ENCODE measurements around the gene PROCR. TPM values are rescaled to one million over a fixed set of nuclear protein-coding genes. Genes with fewer than 3 reads are reported as not detected.

PROCR gene
- total RNA-seq, 4 donors from 2014 or later: 5.6 to 19.4 (median 7.3) TPM

GRCh38 chr20:35131934-35132333 is 39.9 kb upstream of the PROCR start:
- no peaks in the 10 kb centered on the region for H3K27me3 ChIP-seq
- H3K36me3 ChIP-seq: peaks cover 0 to 73% of the 10 kb centered on the region in 2 donors
- no peaks in the 10 kb centered on the region for H3K4me1 ChIP-seq
- H3K4me3 ChIP-seq: no peak overlapping the region
- no peaks in the 10 kb centered on the region for H3K9me3 ChIP-seq
- in situ Hi-C loops (cut with MboI; ENCODE audit: low sequenced_read_pairs in 4 of 4): no loop called here
- DNase-seq (no peak), ATAC-seq (no peak)
- intact Hi-C loops (cut with DNase I; ENCODE audit: low total_unique reads): no loop called here
- no peak for TF ChIP-seq CTCF (IDR thresholded peaks at IDR 0.05 in 4 of 5, conservative IDR thresholded peaks at IDR 0.05 in 1 of 5)
- H3K27ac ChIP-seq: no peak overlapping the region

- TF ChIP-seq POLR2A (IDR thresholded peaks at IDR 0.05) (no peak), CTCF (IDR thresholded peaks at IDR 0.05 in 4 of 5, conservative IDR thresholded peaks at IDR 0.05 in 1 of 5) (no peak)
- no peaks in the 10 kb centered on the region for H3K9me3 ChIP-seq
- no peaks in the 10 kb centered on the region for H3K27me3 ChIP-seq
- DNase-seq (no peak), ATAC-seq (no peak)
- in situ Hi-C loops (cut with MboI; ENCODE audit: low sequenced_read_pairs in 4 of 4): no loop called here
- no peak overlapping the region for H3K4me3 ChIP-seq
- intact Hi-C loops (cut with DNase I; ENCODE audit: low total_unique reads): no loop called here
- H3K27ac ChIP-seq: no peak overlapping the region
- H3K4me1 ChIP-seq: no peaks in the 10 kb centered on the region
- H3K36me3 ChIP-seq: peaks cover 0 to 73% of the 10 kb centered on the region in 2 donors
Observed at GRCh38 chr20:35133031-35133430, 38.8 kb upstream of the PROCR start.

GRCh38 chr20:35133735-35134134 is 38.1 kb upstream of the PROCR start:
- no peak for ATAC-seq
- no peak for DNase-seq
- TF ChIP-seq POLR2A (IDR thresholded peaks at IDR 0.05) (no peak), CTCF (IDR thresholded peaks at IDR 0.05 in 4 of 5, conservative IDR thresholded peaks at IDR 0.05 in 1 of 5) (no peak)
- in situ Hi-C loops (cut with MboI; ENCODE audit: low sequenced_read_pairs in 4 of 4): no loop called here
- Histone ChIP-seq H3K9me3 (no peaks in the 10 kb centered on the region), H3K27ac (peak overlapping the region in 1 of 4 donors; percentile 67), H3K36me3 (peaks cover 0 to 70% of the 10 kb centered on the region in 2 donors), H3K4me1 (no peaks in the 10 kb centered on the region), H3K4me3 (no peak overlapping the region), H3K27me3 (no peaks in the 10 kb centered on the region)
- intact Hi-C loops (cut with DNase I; ENCODE audit: low total_unique reads): no loop called here

- intact Hi-C loops (cut with DNase I; ENCODE audit: low total_unique reads): no loop called here
- Histone ChIP-seq H3K27me3 (no peaks in the 10 kb centered on the region), H3K36me3 (peaks cover 0 to 70% of the 10 kb centered on the region in 2 donors), H3K4me1 (no peaks in the 10 kb centered on the region), H3K4me3 (no peak overlapping the region), H3K9me3 (no peaks in the 10 kb centered on the region), H3K27ac (peak overlapping the region; percentile 24 to 67 (median 34))
- no peak for DNase-seq
- no peak for ATAC-seq
- in situ Hi-C loops (cut with MboI; ENCODE audit: low sequenced_read_pairs in 4 of 4): no loop called here
- TF ChIP-seq CTCF (IDR thresholded peaks at IDR 0.05 in 4 of 5, conservative IDR thresholded peaks at IDR 0.05 in 1 of 5): no peak
- no peak for TF ChIP-seq POLR2A (IDR thresholded peaks at IDR 0.05)
Observed at GRCh38 chr20:35134472-35134871, 37.4 kb upstream of the PROCR start.

GRCh38 chr20:35134880-35135279 is 37.0 kb upstream of the PROCR start:
- in situ Hi-C loops (cut with MboI; ENCODE audit: low sequenced_read_pairs in 4 of 4) (no loop called here), intact Hi-C loops (cut with DNase I; ENCODE audit: low total_unique reads) (no loop called here)
- H3K4me1 ChIP-seq: no peaks in the 10 kb centered on the region
- no peaks in the 10 kb centered on the region for H3K27me3 ChIP-seq
- peak overlapping the region; percentile 24 to 67 (median 47) for H3K27ac ChIP-seq
- no peak overlapping the region for H3K4me3 ChIP-seq
- no peak for ATAC-seq
- TF ChIP-seq POLR2A (IDR thresholded peaks at IDR 0.05) (no peak), CTCF (IDR thresholded peaks at IDR 0.05 in 4 of 5, conservative IDR thresholded peaks at IDR 0.05 in 1 of 5) (no peak)
- no peaks in the 10 kb centered on the region for H3K9me3 ChIP-seq
- peak in 1 of 2 donors; percentile 24 for DNase-seq
- peaks cover 0 to 66% of the 10 kb centered on the region in 2 donors for H3K36me3 ChIP-seq

Data from gastrocnemius medialis (tissue), 4 donors.